ACC112 (cell line): ENCODE measurements around the gene GJB3.
"Not testable (repeated sequence)": the region's sequence is repeated elsewhere in the genome, so short reads cannot be mapped to it uniquely, and the experiment has no call there.

Experiments used
- H2AFZ ChIP-seq: fragments of 200-600 bp; sonication (generic); one replicate; pipeline ENCODE4 v1.6.0; 2017; ENCODE audit warnings: antibody characterized with exemption, low read length; ENCODE audit not compliant: unreplicated experiment
- H3K27ac ChIP-seq: fragments of 200-600 bp; sonication (generic); 2 replicates; pipeline ENCODE4 v1.5.1; 2014; ENCODE audit warnings: low read depth, mild to moderate bottlenecking, antibody characterized with exemption, low read length, moderate library complexity
- H3K27me3 ChIP-seq: fragments of 200-600 bp; sonication (generic); 2 replicates; pipeline ENCODE4 v1.6.1; 2014; ENCODE audit warnings: mild to moderate bottlenecking, antibody characterized with exemption, low read length, moderate library complexity, mixed read lengths; ENCODE audit not compliant: insufficient read depth
- H3K36me3 ChIP-seq: fragments of 200-600 bp; sonication (generic); 2 replicates; pipeline ENCODE4 v1.6.1; 2016; ENCODE audit warnings: mild to moderate bottlenecking, antibody characterized with exemption, low read length, moderate library complexity, mixed read lengths; ENCODE audit not compliant: insufficient read depth
- H3K4me1 ChIP-seq: fragments of 200-600 bp; sonication (generic); one replicate; pipeline ENCODE4 v1.6.1; 2016; ENCODE audit warnings: low read length, mixed read lengths; ENCODE audit not compliant: insufficient read depth, unreplicated experiment, control insufficient read depth
- H3K4me3 ChIP-seq: fragments of 200-600 bp; sonication (generic); 2 replicates; pipeline ENCODE4 v1.5.1; 2014; ENCODE audit warnings: mild to moderate bottlenecking, low read depth, low read length
- H3K79me2 ChIP-seq: fragments of 200-600 bp; sonication (generic); one replicate; pipeline ENCODE4 v1.6.0; 2016; ENCODE audit warnings: low read length; ENCODE audit not compliant: control insufficient read depth, unreplicated experiment, insufficient read depth

The GJB3 gene

GRCh38 chr1:34795916-34796315 is 14.9 kb downstream of the GJB3 start:
- no peak overlapping the region for H2AFZ ChIP-seq
- no peaks in the 10 kb centered on the region for H3K79me2 ChIP-seq
- H3K27ac ChIP-seq, result no peak overlapping the region
- H3K36me3 ChIP-seq, result no peaks in the 10 kb centered on the region
- peaks cover 23% of the 10 kb centered on the region for H3K27me3 ChIP-seq
- peaks cover 11% of the 10 kb centered on the region for H3K4me1 ChIP-seq
- H3K4me3 ChIP-seq, result no peak overlapping the region

- no peak overlapping the region for H2AFZ ChIP-seq
- peaks cover 19% of the 10 kb centered on the region for H3K27me3 ChIP-seq
- no peak overlapping the region for H3K4me3 ChIP-seq
- no peaks in the 10 kb centered on the region for H3K79me2 ChIP-seq
- H3K27ac ChIP-seq, result no peak overlapping the region
- H3K36me3 ChIP-seq, result no peaks in the 10 kb centered on the region
- peaks cover 8% of the 10 kb centered on the region for H3K4me1 ChIP-seq
Observed at GRCh38 chr1:34796990-34797389, 16.0 kb downstream of the GJB3 start.

GRCh38 chr1:34800214-34800613 is 19.2 kb downstream of the GJB3 start:
- H2AFZ ChIP-seq, result no peak overlapping the region
- peaks cover 8% of the 10 kb centered on the region for H3K4me1 ChIP-seq
- H3K79me2 ChIP-seq, result no peaks in the 10 kb centered on the region
- 0 out of 2 replicates have a peak, but pooled peaks cover 3% of the 10 kb centered on the region for H3K36me3 ChIP-seq
- no peak overlapping the region for H3K4me3 ChIP-seq
- no peak overlapping the region for H3K27ac ChIP-seq
- no peaks in the 10 kb centered on the region for H3K27me3 ChIP-seq

- Histone ChIP-seq H3K4me3 (no peak overlapping the region), H3K4me1 (peaks cover 13% of the 10 kb centered on the region), H2AFZ (no peak overlapping the region), H3K27ac (no peak overlapping the region), H3K79me2 (no peaks in the 10 kb centered on the region), H3K36me3 (0 out of 2 replicates have a peak, but pooled peaks cover 3% of the 10 kb centered on the region), H3K27me3 (no peaks in the 10 kb centered on the region)
Observed at GRCh38 chr1:34803770-34804169, 22.8 kb downstream of the GJB3 start.

GRCh38 chr1:34806396-34806795 is 25.4 kb downstream of the GJB3 start:
- no peaks in the 10 kb centered on the region for H3K79me2 ChIP-seq
- H3K27me3 ChIP-seq, result no peaks in the 10 kb centered on the region
- H2AFZ ChIP-seq, result no peak overlapping the region
- H3K4me1 ChIP-seq, result peaks cover 5% of the 10 kb centered on the region
- no peak overlapping the region for H3K27ac ChIP-seq
- no peak overlapping the region for H3K4me3 ChIP-seq
- 0 out of 2 replicates have a peak, but pooled peaks cover 3% of the 10 kb centered on the region for H3K36me3 ChIP-seq

- Histone ChIP-seq H3K4me1 (peaks cover 5% of the 10 kb centered on the region), H3K79me2 (no peaks in the 10 kb centered on the region), H3K4me3 (no peak overlapping the region), H3K36me3 (0 out of 2 replicates have a peak, but pooled peaks cover 3% of the 10 kb centered on the region), H3K27ac (no peak overlapping the region), H2AFZ (no peak overlapping the region), H3K27me3 (no peaks in the 10 kb centered on the region)
Observed at GRCh38 chr1:34808051-34808810, 27.2 kb downstream of the GJB3 start.

- H3K27me3 ChIP-seq, H3K79me2 ChIP-seq, H3K27ac ChIP-seq, H3K36me3 ChIP-seq, H3K4me3 ChIP-seq, H3K4me1 ChIP-seq, H2AFZ ChIP-seq: not testable (repeated sequence)
Observed at GRCh38 chr1:34810781-34811180, 29.8 kb downstream of the GJB3 start.

GRCh38 chr1:34816332-34816731 is 35.3 kb downstream of the GJB3 start:
- Histone ChIP-seq H3K4me1 (no peaks in the 10 kb centered on the region), H3K36me3 (no peaks in the 10 kb centered on the region), H3K27me3 (no peaks in the 10 kb centered on the region), H3K4me3 (no peak overlapping the region), H2AFZ (no peak overlapping the region), H3K27ac (no peak overlapping the region), H3K79me2 (no peaks in the 10 kb centered on the region)

- no peak overlapping the region for H2AFZ ChIP-seq
- H3K4me1 ChIP-seq, result no peaks in the 10 kb centered on the region
- no peak overlapping the region for H3K27ac ChIP-seq
- H3K79me2 ChIP-seq, result no peaks in the 10 kb centered on the region
- no peaks in the 10 kb centered on the region for H3K27me3 ChIP-seq
- no peak overlapping the region for H3K4me3 ChIP-seq
- no peaks in the 10 kb centered on the region for H3K36me3 ChIP-seq
Observed at GRCh38 chr1:34816778-34817177, 35.8 kb downstream of the GJB3 start.

- H2AFZ ChIP-seq, H3K27me3 ChIP-seq, H3K4me3 ChIP-seq, H3K27ac ChIP-seq, H3K36me3 ChIP-seq, H3K4me1 ChIP-seq, H3K79me2 ChIP-seq: not testable (repeated sequence)
Observed at GRCh38 chr1:34818862-34819261, 37.8 kb downstream of the GJB3 start.

- Histone ChIP-seq H3K4me1 (no peaks in the 10 kb centered on the region), H2AFZ (no peak overlapping the region), H3K27ac (no peak overlapping the region), H3K36me3 (no peaks in the 10 kb centered on the region), H3K27me3 (no peaks in the 10 kb centered on the region), H3K4me3 (no peak overlapping the region), H3K79me2 (no peaks in the 10 kb centered on the region)
Observed at GRCh38 chr1:34822202-34822601, 41.2 kb downstream of the GJB3 start.
